GM18498 (cell line): Measurements from ENCODE around the gene WFDC11.
"Not testable (repeated sequence)": the region's sequence is repeated elsewhere in the genome, so short reads cannot be mapped to it uniquely, and the experiment has no call there.

Experiments
- ATAC-seq: cut with Tn5 transposase; IDR thresholded peaks from one replicate; pipeline ENCODE4 v1.9.1; 2021; ENCODE audit warnings: mild to moderate bottlenecking, moderate library complexity; ENCODE audit not compliant: unreplicated experiment

Gene WFDC11

GRCh38 chr20:45670139-45670538 is at the start of gene WFDC11:
WFDC11 (minus strand) TSS chr20:45670239; CDS start chr20:45650600, 19,639 bp downstream.
- ATAC-seq, result no peak

GRCh38 chr20:45716141-45716688 is 46.2 kb upstream of the WFDC11 start:
- not testable (repeated sequence) for ATAC-seq

GRCh38 chr20:45704969-45705637 is 35.1 kb upstream of the WFDC11 start, which contains the start of gene WFDC10B:
WFDC10B (minus strand) TSS chr20:45705019; CDS start chr20:45685992, 19,027 bp downstream.
- ATAC-seq, result no peak

- ATAC-seq, result no peak
Measured at GRCh38 chr20:45701873-45702272, 31.8 kb upstream of the WFDC11 start, which contains the start of gene WFDC13. WFDC13 (plus strand) TSS chr20:45702038; CDS start chr20:45702124, 86 bp downstream.

- no peak for ATAC-seq
Measured at GRCh38 chr20:45701104-45701503, 31.1 kb upstream of the WFDC11 start.

GRCh38 chr20:45695496-45695895 is 25.5 kb upstream of the WFDC11 start:
- no peak for ATAC-seq

GRCh38 chr20:45693346-45693745 is 23.3 kb upstream of the WFDC11 start:
- not testable (repeated sequence) for ATAC-seq

- no peak for ATAC-seq
Measured at GRCh38 chr20:45685896-45686295, 15.9 kb upstream of the WFDC11 start.

- ATAC-seq, result no peak
Measured at GRCh38 chr20:45679650-45680049, 9.6 kb upstream of the WFDC11 start.

- ATAC-seq, result no peak
Measured at GRCh38 chr20:45672765-45673164, 2.7 kb upstream of the WFDC11 start.

GRCh38 chr20:45657038-45657437 is 13.0 kb downstream of the WFDC11 start:
- not testable (repeated sequence) for ATAC-seq

GRCh38 chr20:45651726-45652125 is 18.3 kb downstream of the WFDC11 start:
- ATAC-seq, result not testable (repeated sequence)

- no peak for ATAC-seq
Measured at GRCh38 chr20:45649312-45649863, 20.7 kb downstream of the WFDC11 start.

GRCh38 chr20:45647441-45648050 is 22.5 kb downstream of the WFDC11 start:
- ATAC-seq, result no peak

GRCh38 chr20:45646875-45647274 is 23.2 kb downstream of the WFDC11 start:
- ATAC-seq, result no peak

GRCh38 chr20:45645869-45646268 is 24.2 kb downstream of the WFDC11 start:
- ATAC-seq, result not testable (repeated sequence)

- ATAC-seq, result not testable (repeated sequence)
Measured at GRCh38 chr20:45641076-45641475, 29.0 kb downstream of the WFDC11 start.

GRCh38 chr20:45639687-45640086 is 30.4 kb downstream of the WFDC11 start:
- no peak for ATAC-seq

GRCh38 chr20:45636513-45636912 is 33.5 kb downstream of the WFDC11 start:
- ATAC-seq, result no peak

- no peak for ATAC-seq
Measured at GRCh38 chr20:45631184-45631583, 38.9 kb downstream of the WFDC11 start, which contains the start of gene WFDC9. WFDC9 (minus strand) TSS chr20:45631284; CDS start chr20:45610181, 21,103 bp downstream.

- no peak for ATAC-seq
Measured at GRCh38 chr20:45630371-45630770, 39.7 kb downstream of the WFDC11 start.
